BE2C (cell line): ENCODE results near the gene SASH1.

Experiments used
- DNase-seq: peaks from one replicate; pipeline ENCODE4 v3.0.0-alpha.2; 2020
- H3K27me3 ChIP-seq: fragments of 250-450 bp; sonication (Bioruptor Pico); 2 replicates; pipeline ENCODE4 v1.5.1; 2020; ENCODE audit warnings: mild to moderate bottlenecking
- H3K36me3 ChIP-seq: fragments of 250-450 bp; sonication (Bioruptor Pico); 2 replicates; pipeline ENCODE4 v1.5.1; 2020; ENCODE audit warnings: mild to moderate bottlenecking
- H3K4me1 ChIP-seq: fragments of 250-450 bp; sonication (Bioruptor Pico); 2 replicates; pipeline ENCODE4 v1.5.1; 2020
- H3K4me3 ChIP-seq: 2 replicates; pipeline ENCODE4 v1.5.1; 2011; ENCODE audit warnings: low read depth, low read length
- H3K9me3 ChIP-seq: fragments of 250-450 bp; sonication (Bioruptor Pico); 2 replicates; pipeline ENCODE4 v1.5.1; 2020
- CTCF ChIP-seq: IDR thresholded peaks from 2 replicates; pipeline ENCODE4 v1.5.1; 2012; ENCODE audit warnings: mild to moderate bottlenecking, low read depth, low read length

Gene SASH1

DNA sequence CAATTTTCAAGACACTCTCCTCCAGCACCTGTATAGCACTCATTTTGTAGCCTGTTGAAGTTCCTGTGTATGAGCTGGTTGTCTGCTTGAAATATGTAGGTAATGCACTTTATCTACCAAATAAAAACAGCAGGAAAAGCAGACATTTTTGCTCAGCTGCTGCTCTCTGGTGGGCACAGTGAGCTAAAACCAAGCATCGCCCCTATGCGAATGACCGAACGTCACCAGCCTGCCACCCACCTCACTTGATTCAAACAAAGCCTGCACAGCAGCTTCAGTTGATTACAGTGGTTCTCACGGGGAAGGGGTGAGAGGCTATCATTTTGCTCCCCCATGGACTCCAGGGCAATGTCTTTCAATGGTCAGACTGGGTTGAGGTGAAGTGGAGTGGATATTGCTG lies 185.7 kb downstream of the SASH1 start:
- no peak for DNase-seq
- Histone ChIP-seq H3K9me3 (no peaks in the 10 kb centered on the region), H3K27me3 (no peaks in the 10 kb centered on the region), H3K4me1 (no peaks in the 10 kb centered on the region), H3K36me3 (no peaks in the 10 kb centered on the region), H3K4me3 (no peak overlapping the region)
- TF ChIP-seq CTCF, result peak; percentile 17; the same call in 1 of the 2 replicates

GRCh38 chr6:148529010-148529409 lies 186.4 kb downstream of the SASH1 start:
- no peaks in the 10 kb centered on the region for H3K27me3 ChIP-seq
- H3K4me3 ChIP-seq, result no peak overlapping the region
- no peaks in the 10 kb centered on the region for H3K36me3 ChIP-seq
- no peak for DNase-seq
- TF ChIP-seq CTCF, result no peak
- no peaks in the 10 kb centered on the region for H3K4me1 ChIP-seq
- no peaks in the 10 kb centered on the region for H3K9me3 ChIP-seq

DNA sequence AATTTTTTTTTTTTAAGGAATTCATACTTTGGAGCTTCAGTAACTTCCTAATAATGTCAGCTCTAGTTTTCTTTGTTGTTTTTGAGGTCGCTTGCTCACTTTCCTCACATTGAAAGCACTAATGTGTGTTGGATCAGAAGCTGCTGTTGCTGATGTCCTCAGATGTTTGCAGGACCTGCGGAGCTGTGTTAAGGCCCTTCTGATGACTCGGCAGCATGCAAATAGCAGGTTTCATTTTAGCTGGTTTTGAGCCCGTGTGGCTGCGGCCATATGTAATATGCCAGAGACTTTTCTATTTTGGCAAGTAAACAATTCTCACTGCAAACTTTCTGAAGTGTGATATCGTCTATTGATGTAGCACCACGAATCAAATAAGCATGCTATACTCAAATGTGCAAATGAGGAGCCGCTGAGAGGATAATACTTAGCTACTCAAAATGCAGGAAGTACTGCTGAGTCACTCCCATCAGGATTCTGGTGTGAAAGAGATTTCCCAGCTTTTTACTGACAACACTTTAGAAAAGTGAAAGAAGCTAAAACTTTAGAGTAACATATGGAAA lies 187.8 kb downstream of the SASH1 start:
- Histone ChIP-seq H3K36me3 (no peaks in the 10 kb centered on the region), H3K27me3 (no peaks in the 10 kb centered on the region), H3K9me3 (no peaks in the 10 kb centered on the region), H3K4me1 (no peaks in the 10 kb centered on the region), H3K4me3 (no peak overlapping the region)
- DNase-seq, result no peak
- TF ChIP-seq CTCF, result no peak

DNA sequence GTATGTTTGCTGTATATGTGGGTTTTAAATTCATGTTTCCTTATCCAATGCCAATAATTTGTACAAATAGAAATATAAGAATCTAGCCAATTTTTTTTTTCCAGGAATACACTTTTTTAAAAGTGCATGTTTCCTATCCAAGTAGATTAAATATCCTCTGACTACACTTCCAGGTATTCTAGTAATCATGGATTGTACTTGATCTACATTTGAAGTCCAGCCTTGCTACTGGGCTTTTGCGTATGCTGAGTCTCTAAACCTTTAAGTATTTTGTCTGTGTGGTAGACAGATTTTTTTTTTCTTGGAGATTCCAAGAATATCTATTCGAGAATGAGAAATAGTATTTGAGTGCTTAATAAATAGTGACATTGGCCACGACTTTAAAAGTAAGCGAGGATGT lies 188.3 kb downstream of the SASH1 start:
- no peaks in the 10 kb centered on the region for H3K4me1 ChIP-seq
- no peaks in the 10 kb centered on the region for H3K27me3 ChIP-seq
- DNase-seq, result no peak
- no peak for TF ChIP-seq CTCF
- no peaks in the 10 kb centered on the region for H3K36me3 ChIP-seq
- H3K4me3 ChIP-seq, result no peak overlapping the region
- H3K9me3 ChIP-seq, result no peaks in the 10 kb centered on the region

GRCh38 chr6:148532698-148533097 lies 190.1 kb downstream of the SASH1 start:
- no peaks in the 10 kb centered on the region for H3K27me3 ChIP-seq
- no peak for DNase-seq
- no peak overlapping the region for H3K4me3 ChIP-seq
- H3K9me3 ChIP-seq, result no peaks in the 10 kb centered on the region
- H3K4me1 ChIP-seq, result no peaks in the 10 kb centered on the region
- H3K36me3 ChIP-seq, result no peaks in the 10 kb centered on the region
- no peak for TF ChIP-seq CTCF

GRCh38 chr6:148533309-148534107 lies 190.9 kb downstream of the SASH1 start:
- no peaks in the 10 kb centered on the region for H3K9me3 ChIP-seq
- no peak for DNase-seq
- H3K36me3 ChIP-seq, result no peaks in the 10 kb centered on the region
- no peaks in the 10 kb centered on the region for H3K4me1 ChIP-seq
- H3K4me3 ChIP-seq, result no peak overlapping the region
- no peak; the same call in 1 of the 2 replicates for TF ChIP-seq CTCF
- H3K27me3 ChIP-seq, result no peaks in the 10 kb centered on the region
